Heart right ventricle (tissue), 16 donors: Measurements from ENCODE around the gene DUOXA1. TPM values are rescaled to one million over a fixed set of nuclear protein-coding genes. Genes with fewer than 3 reads are reported as not detected.
"Not testable (repeated sequence)": the region's sequence is repeated elsewhere in the genome, so short reads cannot be mapped to it uniquely, and the experiment has no call there.

Experiments used
- ATAC-seq, 8 donors: fragments of 200-7000 bp; cut with Tn5 transposase; one replicate each; pipeline ENCODE4 v1.9.1; 2020; ENCODE audit warnings: mild to moderate bottlenecking in 8 of 8, moderate library complexity in 8 of 8, moderate number of reproducible peaks in 1 of 8
- DNase-seq, 2 donors: peaks; one replicate each; pipeline ENCODE4 v3.0.0-alpha.2; 2020
- H3K27ac ChIP-seq, 10 donors: fragments of 200-600 bp; sonication (generic) in 2 of 10; one replicate each; pipeline versions ENCODE4 v1.5.0 to v1.8.0; 2020 to 2022; ENCODE audit warnings: mild to moderate bottlenecking in 3 of 10
- H3K27me3 ChIP-seq, 7 donors: fragments of 200-600 bp; one replicate each; pipeline ENCODE4 v1.8.0; 2021 to 2022; ENCODE audit warnings: mild to moderate bottlenecking in 2 of 7
- H3K36me3 ChIP-seq, 9 donors: fragments of 200-600 bp; sonication (generic) in 1 of 9; one replicate each; pipeline versions ENCODE4 v1.5.0 to v1.8.0; 2020 to 2022; ENCODE audit warnings: mild to moderate bottlenecking in 2 of 9
- H3K4me1 ChIP-seq, 9 donors: fragments of 200-600 bp; sonication (generic) in 1 of 9; one replicate each; pipeline versions ENCODE4 v1.5.0 to v1.8.0; 2020 to 2022; ENCODE audit warnings: mild to moderate bottlenecking in 4 of 9
- H3K4me3 ChIP-seq, 10 donors: fragments of 200-600 bp; sonication (generic) in 2 of 10; one replicate each; pipeline versions ENCODE4 v1.5.0 to v1.8.0; 2020 to 2022; ENCODE audit warnings: mild to moderate bottlenecking in 7 of 10, moderate library complexity in 2 of 10
- H3K9me3 ChIP-seq, 11 donors: fragments of 200-600 bp in 10 of 11; sonication (generic) in 2 of 11; one replicate each; pipeline versions ENCODE4 v1.5.0 to v1.8.0; 2013 to 2022; ENCODE audit warnings: mild to moderate bottlenecking in 2 of 11, control low read depth in 1 of 11, moderate library complexity in 1 of 11
- WGBS, 2 donors: extraction: QIAGEN DNeasy Blood & Tissue Kit; methylation state at CpG; one replicate each; pipeline ENCODE4 v1.1.7; 2013; ENCODE audit warnings: inconsistent platforms in 1 of 2; 5-methylcytosine and 5-hydroxymethylcytosine counted together
- intact Hi-C, 10 donors: fragments of 100-400 bp; cut with DNase I; formaldehyde crosslinking; loops; one replicate each; pipeline versions ENCODE4 v1.11.1 to v1.14.2; 2022
- polyA plus RNA-seq, 2 donors: library from polyadenylated mRNA; stranded (reverse); fragments of 200-250 nt; gene quantifications; one replicate each; pipeline ENCODE4 v1.2.3, GENCODE V29; 2013
- total RNA-seq, 10 donors: library from RNA; stranded (reverse); fragmentation: NEBNext Ultra II Directional in 3 of 10; extraction: Animal tissue kit (Norgen Biotek cat#: 25700) in 3 of 10; gene quantifications; one replicate each; pipeline versions ENCODE4 v1.2.1 to v1.2.4, GENCODE V29; 2021 to 2023
- TF ChIP-seq, protein P1 (sequence below), 9 donors: fragments of 200-600 bp; sonication (generic) in 2 of 9; IDR thresholded peaks; one replicate each; pipeline versions ENCODE4 v1.5.0 to v1.8.0; 2021 to 2022; ENCODE audit warnings: antibody characterized with exemption in 9 of 9, mild to moderate bottlenecking in 5 of 9, moderate library complexity in 1 of 9
- donor health status: Arrhythmogenic right ventricular cardiomyopathy.
- donor health status: ischemic (EF 13 %, LVEDD 7.1; RV severe dilation, severe dysfunction).
- donor health status: healthy with polysubstance abuse.
- donor health status: DM: no; HTN: yes; CAD: no.
- donor health status: DM: no; HTN: no; CAD: no.
- donor health status: ischemic (EF 25% LVEDD 6.9; RV normal size, moderate dysfunction).
- donor health status: ischemic (EF 25% LVEDD 5.7; RV mildly dilated, moderate dysfunction).
- donor health status: healthy.
- donor health status: DM: yes; HTN: yes; CAD: no.
- donor health status: Ischemic cardiomyopathy.
- donor health status: ischemic (EF 35%, LVEDD 5.7; RV mildly dilated, moderate dysfunction).
- donor health status: nonischemic (EF 11% LVEDD 7.7; RV severe dilation, severe dysfunction).
- donor health status: DM: yes; HTN: yes; CAD: no.
- donor health status: PGD.
- donor health status: ischemic (EF 29% LVEDD 5.4; RV normal size, mild dysfunction).
- donor health status: nonischemic (EF 23%, LVEDD 6.1; RV moderate dilation, normal function).

The DUOXA1 gene
- total and polyA plus RNA-seq, 12 donors = 0.11 to 1.3 (median 0.47) TPM; not detected in 1

DNA sequence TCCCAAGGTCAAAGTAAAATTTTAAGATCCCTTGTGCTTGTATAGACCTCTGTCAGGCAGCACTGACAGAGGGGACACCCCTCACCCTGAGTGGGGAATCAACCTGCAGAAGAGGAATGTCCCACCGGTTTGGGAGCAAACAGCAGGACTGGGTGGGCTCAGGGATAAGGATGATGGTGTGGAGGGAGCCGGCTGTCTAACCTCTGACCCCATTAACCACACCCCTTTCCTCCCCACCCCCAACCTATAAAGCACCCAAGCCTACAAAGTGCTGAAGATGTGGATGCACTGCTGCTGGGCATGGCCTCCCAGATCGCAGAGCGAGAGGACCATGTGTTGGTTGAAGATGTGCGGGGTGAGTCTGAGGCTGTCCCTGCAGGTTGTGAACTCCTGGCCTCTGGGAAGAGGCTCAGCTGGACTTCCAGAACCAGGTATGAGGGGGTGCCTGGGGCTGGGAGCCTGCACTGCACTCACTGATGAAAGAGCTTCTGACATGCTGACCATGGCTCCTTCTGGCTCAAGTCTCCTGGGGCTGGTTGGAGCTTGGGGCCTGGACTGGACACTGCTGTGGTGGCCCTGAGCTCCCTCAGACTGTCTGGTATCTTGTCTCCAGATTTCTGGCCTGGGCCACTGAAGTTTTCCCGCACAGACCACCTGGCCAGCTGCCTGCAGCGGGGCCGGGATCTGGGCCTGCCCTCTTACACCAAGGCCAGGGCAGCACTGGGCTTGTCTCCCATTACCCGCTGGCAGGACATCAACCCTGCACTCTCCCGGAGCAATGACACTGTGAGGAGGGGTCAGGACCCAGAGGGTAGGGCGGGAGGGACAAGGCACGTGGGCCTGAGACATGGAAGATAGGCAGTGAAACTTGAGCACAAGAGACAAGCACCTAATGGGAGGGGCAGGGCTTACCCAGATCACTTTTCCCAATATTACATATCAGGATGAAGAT, 9.4 kb upstream of the DUOXA1 start:
- DNase-seq = no peak
- intact Hi-C loops = no loop called here
- H3K27me3 ChIP-seq = peaks cover 0 to 59% (median 28%) of the 10 kb centered on the region in 7 donors

DNA sequence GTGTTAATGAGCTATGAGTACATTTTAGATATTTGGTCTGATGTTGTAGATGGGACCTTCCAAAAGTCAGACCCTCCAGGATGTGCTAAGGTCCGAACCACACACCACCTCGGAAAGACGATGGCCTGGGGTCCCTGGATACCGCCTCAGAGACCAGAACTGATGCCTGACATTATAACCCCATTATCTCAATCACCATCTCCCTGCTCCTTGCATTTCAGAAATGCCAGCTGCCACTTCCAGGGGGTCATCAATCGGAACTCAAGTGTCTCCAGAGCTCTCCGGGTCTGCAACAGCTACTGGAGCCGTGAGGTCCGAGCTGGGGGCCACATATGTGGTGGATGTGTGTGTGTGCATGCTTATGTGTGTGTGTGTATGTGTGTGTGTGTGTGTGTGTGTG, 8.0 kb upstream of the DUOXA1 start:
- 75 to 81% methylated on average over 8 of the region's 8 CpGs for whole genome bisulfite sequencing, 2 donors
- no peak for DNase-seq
- Histone ChIP-seq H3K4me3 (no peak overlapping the region), H3K27me3 (peaks cover 0 to 51% (median 39%) of the 10 kb centered on the region in 7 donors), H3K4me1 (peaks cover 0 to 8% (median 6%) of the 10 kb centered on the region in 9 donors), H3K27ac (no peak overlapping the region), H3K9me3 (no peaks in the 10 kb centered on the region), H3K36me3 (no peaks in the 10 kb centered on the region)
- TF ChIP-seq, protein P1, sequence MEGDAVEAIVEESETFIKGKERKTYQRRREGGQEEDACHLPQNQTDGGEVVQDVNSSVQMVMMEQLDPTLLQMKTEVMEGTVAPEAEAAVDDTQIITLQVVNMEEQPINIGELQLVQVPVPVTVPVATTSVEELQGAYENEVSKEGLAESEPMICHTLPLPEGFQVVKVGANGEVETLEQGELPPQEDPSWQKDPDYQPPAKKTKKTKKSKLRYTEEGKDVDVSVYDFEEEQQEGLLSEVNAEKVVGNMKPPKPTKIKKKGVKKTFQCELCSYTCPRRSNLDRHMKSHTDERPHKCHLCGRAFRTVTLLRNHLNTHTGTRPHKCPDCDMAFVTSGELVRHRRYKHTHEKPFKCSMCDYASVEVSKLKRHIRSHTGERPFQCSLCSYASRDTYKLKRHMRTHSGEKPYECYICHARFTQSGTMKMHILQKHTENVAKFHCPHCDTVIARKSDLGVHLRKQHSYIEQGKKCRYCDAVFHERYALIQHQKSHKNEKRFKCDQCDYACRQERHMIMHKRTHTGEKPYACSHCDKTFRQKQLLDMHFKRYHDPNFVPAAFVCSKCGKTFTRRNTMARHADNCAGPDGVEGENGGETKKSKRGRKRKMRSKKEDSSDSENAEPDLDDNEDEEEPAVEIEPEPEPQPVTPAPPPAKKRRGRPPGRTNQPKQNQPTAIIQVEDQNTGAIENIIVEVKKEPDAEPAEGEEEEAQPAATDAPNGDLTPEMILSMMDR (IDR thresholded peaks at IDR 0.05) = no peak
- intact Hi-C loops = no loop called here
- ATAC-seq = no peak

More for the DNA sequence above, 9.4 kb upstream of the DUOXA1 start:
- H3K27ac ChIP-seq = no peak overlapping the region
- 67 to 71% methylated on average over 12 of the region's 12 CpGs for WGBS, 2 donors
- H3K9me3 ChIP-seq = no peaks in the 10 kb centered on the region
- no peak overlapping the region for H3K4me3 ChIP-seq
- H3K4me1 ChIP-seq = peaks cover 0 to 8% (median 6%) of the 10 kb centered on the region in 9 donors
- no peaks in the 10 kb centered on the region for H3K36me3 ChIP-seq
- TF ChIP-seq, protein P1 (IDR thresholded peaks at IDR 0.05) = no peak
- ATAC-seq = peak in 4 of 8 donors; percentile 10 to 51 (median 40)

- TF ChIP-seq, protein P1 (IDR thresholded peaks at IDR 0.05) = peak in 3 of 9 donors; percentile 11 to 16 (median 14)
- Histone ChIP-seq H3K27ac (no peak overlapping the region), H3K4me3 (no peak overlapping the region), H3K4me1 (peaks cover 0 to 8% (median 6%) of the 10 kb centered on the region in 9 donors), H3K27me3 (peaks cover 0 to 61% (median 43%) of the 10 kb centered on the region in 7 donors), H3K36me3 (no peaks in the 10 kb centered on the region), H3K9me3 (no peaks in the 10 kb centered on the region)
- 17 to 18% methylated on average over 10 of the region's 10 CpGs for WGBS, 2 donors
- DNase-seq = no peak
- ATAC-seq = no peak
- intact Hi-C loops = no loop called here
Observed at GRCh38 chr15:45136378-45136764, 6.7 kb upstream of the DUOXA1 start.

- H3K4me3 ChIP-seq, H3K4me1 ChIP-seq, H3K9me3 ChIP-seq, intact Hi-C loops, DNase-seq, H3K36me3 ChIP-seq, H3K27ac ChIP-seq: not testable (repeated sequence)
- 17 to 18% methylated on average over 9 of the region's 37 CpGs for WGBS, 2 donors
- H3K27me3 ChIP-seq = peaks cover 0 to 66% (median 45%) of the 10 kb centered on the region in 7 donors
- ATAC-seq = peak in 1 of 8 donors; percentile 12
Observed at GRCh38 chr15:45135705-45136377, 6.2 kb upstream of the DUOXA1 start.
